H9 (cell line): Measurements from ENCODE around the gene RFNG. TPM values are rescaled to one million over a fixed set of nuclear protein-coding genes. Genes with fewer than 3 reads are reported as not detected.

Experiments used
- DNase-seq: peaks from one replicate; pipeline ENCODE4 v3.0.0-alpha.2; 2017
- H2AFZ ChIP-seq: one replicate; pipeline ENCODE4 v1.6.1; 2013; ENCODE audit warnings: mild to moderate bottlenecking, low read length, control low read depth, moderate library complexity
- H2AK5ac ChIP-seq: 2 replicates; pipeline ENCODE4 v1.6.1; 2013; ENCODE audit warnings: low read length, control low read depth, mixed read lengths; ENCODE audit not compliant: insufficient read length
- H2BK120ac ChIP-seq: one replicate; pipeline ENCODE4 v1.6.1; 2013; ENCODE audit warnings: low read depth, mild to moderate bottlenecking, low read length, control low read depth, inconsistent platforms; ENCODE audit not compliant: poor library complexity, severe bottlenecking
- H2BK12ac ChIP-seq: 2 replicates; pipeline ENCODE4 v1.6.1; 2013; ENCODE audit warnings: low read length, control low read depth, mixed read lengths, low read depth; ENCODE audit not compliant: insufficient read length
- H2BK15ac ChIP-seq: 2 replicates; pipeline ENCODE4 v1.6.1; 2013; ENCODE audit warnings: low read depth, low read length, control low read depth
- H2BK20ac ChIP-seq: one replicate; pipeline ENCODE4 v1.6.1; 2013; ENCODE audit warnings: low read depth, mild to moderate bottlenecking, low read length, control low read depth, inconsistent platforms; ENCODE audit not compliant: poor library complexity, severe bottlenecking
- H2BK5ac ChIP-seq: 2 replicates; pipeline ENCODE4 v1.6.1; 2013; ENCODE audit warnings: low read length, control low read depth, mixed read lengths; ENCODE audit not compliant: insufficient read length
- H3K14ac ChIP-seq: 2 replicates; pipeline ENCODE4 v1.6.1; 2013; ENCODE audit warnings: low read length, control low read depth; ENCODE audit not compliant: insufficient read depth
- H3K18ac ChIP-seq: 2 replicates; pipeline ENCODE4 v1.6.1; 2013; ENCODE audit warnings: low read depth, mild to moderate bottlenecking, mixed read lengths, low read length, control low read depth; ENCODE audit not compliant: insufficient read length
- H3K23ac ChIP-seq: 2 replicates; pipeline ENCODE4 v1.6.1; 2013; ENCODE audit warnings: low read length, control low read depth, mixed read lengths, low read depth; ENCODE audit not compliant: insufficient read length
- H3K23me2 ChIP-seq: 2 replicates; pipeline ENCODE4 v1.6.1; 2013; ENCODE audit warnings: low read depth, mild to moderate bottlenecking, mixed read lengths, low read length, control low read depth; ENCODE audit not compliant: insufficient read length, poor library complexity, severe bottlenecking
- H3K27ac ChIP-seq: 2 replicates; pipeline ENCODE4 v1.5.1; 2013; ENCODE audit warnings: low read length, control low read depth, mixed read lengths, low read depth; ENCODE audit not compliant: insufficient read length
- H3K27me3 ChIP-seq: 2 replicates; pipeline ENCODE4 v1.6.1; 2013; ENCODE audit warnings: low read length, control low read depth, inconsistent platforms; ENCODE audit not compliant: insufficient read depth
- H3K4ac ChIP-seq: 2 replicates; pipeline ENCODE4 v1.6.1; 2013; ENCODE audit warnings: low read depth, mild to moderate bottlenecking, control low read depth, inconsistent platforms, low read length, moderate library complexity
- H3K4me1 ChIP-seq: 2 replicates; pipeline ENCODE4 v1.6.1; 2013; ENCODE audit warnings: low read length, control low read depth, inconsistent platforms; ENCODE audit not compliant: insufficient read depth
- H3K4me2 ChIP-seq: 2 replicates; pipeline ENCODE4 v1.6.1; 2013; ENCODE audit warnings: low read length, control low read depth, mixed read lengths; ENCODE audit not compliant: insufficient read length, insufficient read depth
- H3K56ac ChIP-seq: 2 replicates; pipeline ENCODE4 v1.6.1; 2013; ENCODE audit warnings: low read depth, mild to moderate bottlenecking, mixed read lengths, low read length, control low read depth; ENCODE audit not compliant: insufficient read length
- H3K79me1 ChIP-seq: 2 replicates; pipeline ENCODE4 v1.6.1; 2013; ENCODE audit warnings: low read depth, mild to moderate bottlenecking, moderate library complexity, low read length, control low read depth, inconsistent platforms; ENCODE audit not compliant: insufficient read depth, poor library complexity, severe bottlenecking
- H3K79me2 ChIP-seq: 2 replicates; pipeline ENCODE4 v1.6.1; 2013; ENCODE audit warnings: low read length, control low read depth, inconsistent platforms; ENCODE audit not compliant: insufficient read depth
- H3K9ac ChIP-seq: 2 replicates; pipeline ENCODE4 v1.6.1; 2013; ENCODE audit warnings: low read length, control low read depth, mixed read lengths; ENCODE audit not compliant: insufficient read length; ENCODE audit errors: extremely low read depth
- H3K9me3 ChIP-seq: one replicate; pipeline ENCODE4 v1.6.1; 2013; ENCODE audit warnings: low read depth, low read length, inconsistent platforms; ENCODE audit not compliant: control insufficient read depth
- H3T11ph ChIP-seq: one replicate; pipeline ENCODE4 v1.6.1; 2013; ENCODE audit warnings: mild to moderate bottlenecking, low read length, control low read depth, inconsistent platforms
- H4K20me1 ChIP-seq: one replicate; pipeline ENCODE4 v1.6.1; 2013; ENCODE audit not compliant: control insufficient read depth, insufficient read length, insufficient read depth
- H4K5ac ChIP-seq: 2 replicates; pipeline ENCODE4 v1.6.1; 2013; ENCODE audit warnings: low read depth, mild to moderate bottlenecking, mixed read lengths, low read length, control low read depth; ENCODE audit not compliant: insufficient read length
- H4K8ac ChIP-seq: replicated peaks from 2 replicates; pipeline ENCODE4 v1.6.1; 2013; ENCODE audit warnings: low read length, control low read depth, mixed read lengths, low read depth; ENCODE audit not compliant: insufficient read length
- H4K91ac ChIP-seq: 2 replicates; pipeline ENCODE4 v1.6.1; 2013; ENCODE audit warnings: low read depth, mild to moderate bottlenecking, moderate library complexity, mixed read lengths, low read length, control low read depth; ENCODE audit not compliant: insufficient read length
- H3K27ac Mint-ChIP-seq, 3 experiments: 2 replicates in 2 of 3; 3 replicates in 1 of 3; pipeline ENCODE4 v1.8.0; 2020 to 2021; ENCODE audit warnings: mixed read lengths in 3 of 3, mild to moderate bottlenecking in 1 of 3, moderate library complexity in 1 of 3
- H3K27me3 Mint-ChIP-seq: 2 replicates; pipeline ENCODE4 v1.8.0; 2021; ENCODE audit warnings: low read depth, mild to moderate bottlenecking, moderate library complexity, mixed read lengths
- H3K36me3 Mint-ChIP-seq, 3 experiments: 2 replicates in 2 of 3; 3 replicates in 1 of 3; pipeline ENCODE4 v1.8.0; 2020 to 2021; ENCODE audit warnings: low read depth in 3 of 3, mixed read lengths in 3 of 3; ENCODE audit not compliant: insufficient read depth in 1 of 3
- H3K4me1 Mint-ChIP-seq, 2 experiments: 2 replicates each; pipeline ENCODE4 v1.8.0; 2020; ENCODE audit warnings: mixed read lengths in 2 of 2
- H3K4me3 Mint-ChIP-seq, 2 experiments: 2 replicates in 1 of 2; 3 replicates in 1 of 2; pipeline ENCODE4 v1.8.0; 2020 to 2021; ENCODE audit warnings: mild to moderate bottlenecking in 2 of 2, mixed read lengths in 2 of 2, moderate library complexity in 1 of 2
- H3K9me3 Mint-ChIP-seq, 2 experiments: 2 replicates in 1 of 2; 3 replicates in 1 of 2; pipeline ENCODE4 v1.8.0; 2020; ENCODE audit warnings: mild to moderate bottlenecking in 2 of 2, mixed read lengths in 2 of 2, moderate library complexity in 1 of 2
- CTCF ChIP-seq: fragments of 200-600 bp; sonication (generic); conservative IDR thresholded peaks from 3 replicates; pipeline ENCODE4 v1.8.0; 2021; ENCODE audit warnings: antibody characterized with exemption, mild to moderate bottlenecking
- WGBS: extraction: QIAGEN DNeasy Blood & Tissue Kit; methylation state at CpG from one replicate; pipeline ENCODE4 v1.1.7; 2013; ENCODE audit warnings: missing lambda C conversion rate, low lambda C conversion rate, mixed read lengths; ENCODE audit not compliant: insufficient read length; ENCODE audit errors: extremely low coverage; 5-methylcytosine and 5-hydroxymethylcytosine counted together
- total RNA-seq: library from RNA; stranded (reverse); gene quantifications from 2 replicates; pipeline ENCODE4 v1.2.1, GENCODE V29; 2021

RFNG gene
- total RNA-seq, 1 experiment from 2014 or later: 34.0 TPM

DNA sequence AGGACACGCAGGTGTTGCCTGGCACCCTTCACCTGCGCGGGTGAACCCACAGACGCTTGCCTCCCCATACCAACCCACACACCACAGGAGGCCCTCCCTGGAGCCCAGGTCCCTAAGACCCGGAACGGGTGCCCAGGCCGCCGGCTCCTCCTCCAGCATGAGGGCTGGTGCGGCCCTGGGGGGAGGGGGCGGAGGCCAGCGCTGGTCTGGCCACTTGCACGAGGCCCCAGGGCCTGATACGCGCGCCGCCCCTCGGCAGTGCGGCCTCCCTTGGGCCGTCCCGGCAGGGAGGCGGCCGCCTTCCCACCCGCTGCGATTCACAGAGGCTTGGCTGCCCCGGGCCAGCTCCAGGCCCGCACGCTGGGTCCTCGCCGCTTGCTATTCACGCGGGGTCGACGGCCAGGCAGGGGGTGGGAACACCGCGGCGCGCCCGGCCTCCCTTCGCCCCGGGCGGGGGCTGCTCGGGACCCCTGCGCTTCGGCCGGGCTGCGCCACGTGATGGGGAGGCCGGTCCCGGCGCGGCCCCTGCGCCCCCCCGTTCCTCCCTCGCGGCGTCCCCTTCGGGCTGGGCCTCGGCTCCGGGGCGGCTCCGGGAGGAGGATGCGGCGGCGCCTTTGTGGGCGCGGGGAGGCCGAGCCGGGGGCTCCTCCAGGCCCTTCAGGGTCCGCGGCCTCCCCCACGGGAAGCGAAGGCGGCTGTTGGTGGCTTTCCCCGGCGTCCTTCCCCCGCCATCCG, 45.7 kb upstream of the RFNG start:
- H2BK15ac ChIP-seq: no peak overlapping the region
- Mint-ChIP-seq H3K36me3 (peaks cover 8 to 29% (median 29%) of the 10 kb centered on the region in 3 experiments; a peak in 6 of 7 replicates), H3K4me3 (peak overlapping the region; percentile 74 to 82), H3K4me1 (peaks cover 20 to 40% of the 10 kb centered on the region in 2 experiments), H3K27ac (no peak overlapping the region), H3K27me3 (no peaks in the 10 kb centered on the region), H3K9me3 (no peaks in the 10 kb centered on the region)
- H3T11ph ChIP-seq: no peak overlapping the region
- no peak overlapping the region for H2BK120ac ChIP-seq
- peak overlapping the region; percentile 73 for H3K4me2 ChIP-seq
- no peak overlapping the region for H4K8ac ChIP-seq
- H2BK5ac ChIP-seq: no peak overlapping the region
- no peaks in the 10 kb centered on the region for H3K4me1 ChIP-seq
- no peaks in the 10 kb centered on the region for H3K27me3 ChIP-seq
- H3K23ac ChIP-seq: no peak overlapping the region
- H2AK5ac ChIP-seq: no peak overlapping the region
- no peaks in the 10 kb centered on the region for H3K9me3 ChIP-seq
- no peak for DNase-seq
- H2BK12ac ChIP-seq: no peak overlapping the region
- H3K4ac ChIP-seq: no peak overlapping the region
- no peaks in the 10 kb centered on the region for H4K20me1 ChIP-seq
- H3K14ac ChIP-seq: peak overlapping the region; percentile 33; the same call in 1 of the 2 replicates
- no peak overlapping the region for H4K5ac ChIP-seq
- peaks cover 8% of the 10 kb centered on the region for H3K79me1 ChIP-seq
- TF ChIP-seq CTCF: no peak
- no peak overlapping the region for H3K27ac ChIP-seq
- no peak overlapping the region for H3K18ac ChIP-seq
- H4K91ac ChIP-seq: no peak overlapping the region
- H3K9ac ChIP-seq: peak overlapping the region; percentile 53
- H3K79me2 ChIP-seq: peaks cover 20% of the 10 kb centered on the region; the same call in 1 of the 2 replicates
- no peak overlapping the region for H2AFZ ChIP-seq
- no CpG with 5 or more reads among the region's 77 CpGs for WGBS
- no peak overlapping the region for H2BK20ac ChIP-seq
- peaks cover 14% of the 10 kb centered on the region for H3K23me2 ChIP-seq
- H3K56ac ChIP-seq: no peak overlapping the region
